HG03558 (cell line): ENCODE measurements around the gene SLIT3.

Source experiments
- ATAC-seq: cut with Tn5 transposase; IDR thresholded peaks from one replicate; pipeline ENCODE4 v1.9.1; 2021; ENCODE audit warnings: moderate number of reproducible peaks; ENCODE audit not compliant: unreplicated experiment; ENCODE audit errors: extremely low read depth

SLIT3 gene

DNA sequence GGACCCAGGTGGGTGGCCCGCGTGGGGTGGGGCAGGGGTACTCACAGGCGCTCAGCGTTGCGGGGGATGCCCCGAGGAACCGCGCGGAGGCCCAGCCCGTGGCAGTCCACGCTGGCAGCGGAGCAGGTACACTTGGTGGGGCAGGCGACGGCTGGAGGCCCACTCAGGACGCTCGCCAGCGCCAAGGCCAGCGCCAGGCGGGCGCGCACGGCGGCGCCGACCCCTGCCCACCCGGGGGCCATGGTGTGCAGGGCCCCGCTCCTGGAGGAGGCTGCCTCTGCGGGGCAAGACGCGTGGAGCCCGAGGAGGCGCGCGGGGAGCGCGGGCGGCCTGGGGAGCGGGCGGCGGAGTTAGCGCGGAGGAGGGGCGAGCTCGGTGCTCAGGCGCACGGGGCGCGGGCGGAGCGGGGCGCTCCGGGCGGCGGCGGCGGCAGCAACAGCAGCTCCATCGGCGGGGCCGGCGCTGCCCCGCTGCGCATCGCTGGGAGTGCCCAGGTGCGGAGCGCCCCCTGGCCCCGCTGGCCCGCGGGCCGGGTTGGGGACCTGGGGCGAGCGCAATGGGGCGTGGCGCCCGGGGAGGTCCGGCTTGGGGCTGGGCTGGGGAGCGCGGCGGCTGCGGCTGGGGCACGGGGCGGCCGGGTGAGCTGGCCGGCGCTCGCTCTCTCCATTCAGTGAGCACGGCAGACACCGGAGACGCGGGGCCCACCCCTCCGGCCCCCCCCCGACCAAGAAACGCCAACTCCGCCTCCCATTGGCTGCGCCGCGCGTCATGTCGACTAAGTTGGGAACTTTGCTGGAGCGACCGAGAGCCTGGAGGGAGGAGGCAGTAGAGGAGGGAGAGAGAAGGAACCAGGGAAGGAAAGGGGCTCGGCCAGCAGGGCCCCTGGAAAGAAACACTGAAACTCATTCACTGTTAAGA is at the start of gene SLIT3:
Gene SLIT3, minus strand, starts transcription at position 672 of the 918 bp plus-strand sequence. Its CDS starts 430 bp downstream, at position 242.
- no peak for ATAC-seq

DNA sequence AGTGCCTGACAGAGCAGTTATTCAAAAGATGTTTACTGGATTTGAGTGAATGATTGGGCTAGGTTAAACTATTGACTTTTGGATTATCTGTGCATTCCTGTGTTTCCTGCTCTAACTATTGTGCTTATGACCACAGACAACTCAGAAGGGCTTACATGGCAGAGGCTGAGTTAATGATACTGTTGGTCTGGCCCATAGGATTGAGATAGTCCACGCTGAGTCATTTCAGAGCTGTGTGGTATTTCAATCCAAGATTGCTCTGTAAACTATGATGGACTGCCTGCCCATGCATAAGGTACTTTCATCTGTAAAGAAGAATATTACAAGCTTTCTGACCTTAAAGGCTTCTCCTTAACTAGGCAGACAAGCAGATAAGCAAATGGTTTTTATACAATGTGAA is 49.1 kb upstream of the SLIT3 start:
- no peak for ATAC-seq

DNA sequence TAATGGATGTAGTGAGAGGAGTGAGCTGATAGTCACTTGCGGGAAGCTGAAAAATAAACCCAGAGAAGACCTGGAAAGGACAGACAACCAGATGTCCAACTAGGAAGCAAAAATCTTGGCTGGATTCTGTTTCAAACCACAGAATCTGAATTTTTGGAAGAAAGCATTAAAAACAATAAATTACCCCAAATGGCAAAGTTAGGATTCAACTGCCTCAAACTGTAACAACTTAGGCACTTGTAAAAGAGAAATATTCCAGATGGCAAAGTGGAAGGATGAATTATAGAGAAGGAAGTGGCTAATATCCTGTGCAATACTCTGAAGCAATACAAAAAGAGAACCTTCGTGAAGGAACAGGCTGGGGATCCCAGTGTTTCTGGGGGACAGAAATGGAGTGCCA is 46.8 kb upstream of the SLIT3 start:
- ATAC-seq: no peak

DNA sequence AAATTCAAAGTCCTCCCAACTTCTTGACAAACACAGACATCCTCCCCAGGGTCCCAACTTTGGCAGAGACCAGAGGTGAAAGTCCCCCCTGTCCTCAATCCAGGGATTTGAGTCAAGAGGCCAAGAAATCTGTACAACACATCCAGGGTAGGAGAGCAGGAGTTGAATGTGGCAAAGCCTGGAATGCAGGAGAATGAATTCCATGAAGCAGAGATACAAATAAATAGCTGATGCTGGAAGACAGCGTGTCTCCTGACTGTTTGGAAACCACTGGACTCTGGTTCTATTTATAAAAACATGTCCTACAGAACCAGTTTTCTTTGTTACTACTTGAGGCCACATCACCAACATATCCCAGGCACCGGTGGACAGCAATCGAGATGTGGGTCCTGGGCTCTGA is 43.7 kb upstream of the SLIT3 start:
- ATAC-seq: no peak

DNA sequence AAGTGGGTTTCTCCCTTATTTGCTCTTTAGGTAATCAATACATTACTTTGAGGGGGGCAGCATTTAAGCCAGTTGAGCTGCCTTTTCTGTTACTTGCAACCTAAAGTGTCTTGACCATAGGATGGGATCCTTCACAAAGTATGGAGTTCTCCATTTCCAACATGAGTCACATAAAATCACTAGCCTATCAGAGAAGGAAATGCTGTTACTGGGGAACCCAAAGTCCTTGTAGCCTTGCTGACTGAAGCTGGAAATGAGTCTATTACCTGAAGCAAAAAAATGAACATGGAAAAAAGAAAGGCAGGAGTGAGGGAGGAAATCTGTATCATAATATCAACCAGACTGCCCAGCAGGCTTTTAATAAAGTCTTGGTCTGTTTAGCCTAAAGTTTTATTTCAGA is 42.8 kb upstream of the SLIT3 start:
- ATAC-seq: no peak

DNA sequence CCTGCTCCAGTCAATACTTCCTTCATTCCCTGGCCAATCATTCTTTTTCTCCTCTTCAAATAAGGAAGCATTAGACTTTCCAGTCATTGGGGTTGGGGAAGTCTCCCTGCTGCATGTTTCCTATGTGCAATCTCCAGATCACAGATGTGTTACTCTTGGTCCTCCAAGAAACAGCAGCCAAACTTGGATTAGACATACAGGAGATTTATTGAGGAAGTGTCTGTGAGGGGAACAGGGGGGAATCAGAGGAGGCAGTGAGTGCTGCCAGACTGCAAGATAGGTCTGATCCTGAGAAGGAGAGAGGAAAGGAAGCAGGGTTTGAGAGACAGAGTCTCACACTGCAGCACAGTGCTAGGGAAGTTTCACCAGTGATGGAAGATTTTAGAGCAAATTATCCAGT is 40.6 kb upstream of the SLIT3 start:
- ATAC-seq: no peak

DNA sequence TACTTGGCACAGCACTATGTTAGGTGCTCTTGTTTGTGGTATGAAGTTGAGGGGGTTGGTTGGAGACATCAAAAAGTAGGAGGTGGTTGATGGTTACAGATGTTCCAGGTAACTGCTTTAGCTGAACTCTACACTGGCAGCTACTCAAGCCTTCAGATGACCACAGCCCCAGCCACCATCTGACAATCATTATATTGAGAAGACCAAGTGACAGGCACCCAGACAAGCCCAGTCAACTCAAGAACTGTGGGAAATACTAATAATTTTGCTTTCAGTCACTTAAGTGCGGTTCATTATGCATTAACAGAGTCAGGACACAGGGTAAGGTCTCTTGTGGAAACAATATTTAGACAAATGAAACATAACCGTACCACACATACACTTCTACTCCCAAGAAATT is 38.9 kb upstream of the SLIT3 start:
- peak; percentile 57 for ATAC-seq

DNA sequence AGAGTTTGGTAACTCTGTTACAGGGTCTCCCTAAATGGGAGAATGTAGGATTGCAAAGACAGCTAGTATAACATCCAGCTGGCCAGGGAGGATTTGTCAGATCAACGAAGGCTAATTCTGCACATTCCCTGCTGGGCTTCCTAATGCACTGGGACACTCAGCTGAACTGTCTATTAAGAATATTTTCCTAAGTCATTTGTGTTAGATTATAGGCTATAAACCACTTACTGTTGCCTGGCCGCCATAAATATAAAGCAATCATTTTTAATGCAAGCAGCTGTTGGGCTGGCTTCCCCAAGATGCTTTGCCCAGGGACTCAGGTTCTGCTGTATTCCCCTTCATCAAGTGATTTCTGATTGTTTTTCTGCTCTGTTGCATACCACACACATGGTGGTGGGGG is 35.3 kb upstream of the SLIT3 start:
- no peak for ATAC-seq

DNA sequence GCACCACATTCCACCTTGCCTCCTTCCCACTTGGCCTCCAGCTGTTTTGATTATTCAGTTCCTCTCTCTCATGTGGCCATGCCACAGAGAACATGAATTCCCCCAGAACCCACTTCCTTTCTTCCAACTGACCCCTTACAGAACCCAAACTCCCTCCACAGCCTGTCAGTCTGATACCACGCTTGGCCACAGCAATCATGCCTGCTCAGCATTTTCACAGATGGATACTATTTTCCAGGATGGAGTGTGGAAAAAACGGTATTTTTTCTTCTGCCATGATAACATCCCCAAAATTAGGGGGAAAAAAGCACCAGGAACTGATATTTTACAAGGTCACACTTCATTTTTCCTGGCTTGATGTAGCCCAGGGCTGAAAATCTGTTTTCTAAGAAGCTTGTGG is 34.9 kb upstream of the SLIT3 start:
- ATAC-seq: no peak

DNA sequence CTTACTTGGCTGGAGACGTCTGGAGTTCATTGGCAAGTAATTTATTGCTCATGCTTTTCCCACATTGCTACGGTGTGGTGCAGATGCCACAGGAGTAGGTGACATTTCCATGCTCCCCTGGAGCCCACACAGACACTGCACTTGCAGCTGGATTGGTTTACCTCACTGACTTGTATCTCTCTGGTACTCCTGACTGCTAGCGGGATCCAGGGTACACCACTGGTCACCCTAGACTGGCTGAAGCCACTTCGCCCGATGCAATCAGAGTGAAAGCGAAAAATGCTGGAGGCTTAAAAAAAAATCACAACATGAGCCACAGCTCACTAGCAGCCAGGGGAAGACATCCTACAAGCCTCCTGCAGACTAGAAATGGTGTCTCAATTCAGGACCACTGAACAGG is 32.6 kb upstream of the SLIT3 start:
- ATAC-seq: no peak

DNA sequence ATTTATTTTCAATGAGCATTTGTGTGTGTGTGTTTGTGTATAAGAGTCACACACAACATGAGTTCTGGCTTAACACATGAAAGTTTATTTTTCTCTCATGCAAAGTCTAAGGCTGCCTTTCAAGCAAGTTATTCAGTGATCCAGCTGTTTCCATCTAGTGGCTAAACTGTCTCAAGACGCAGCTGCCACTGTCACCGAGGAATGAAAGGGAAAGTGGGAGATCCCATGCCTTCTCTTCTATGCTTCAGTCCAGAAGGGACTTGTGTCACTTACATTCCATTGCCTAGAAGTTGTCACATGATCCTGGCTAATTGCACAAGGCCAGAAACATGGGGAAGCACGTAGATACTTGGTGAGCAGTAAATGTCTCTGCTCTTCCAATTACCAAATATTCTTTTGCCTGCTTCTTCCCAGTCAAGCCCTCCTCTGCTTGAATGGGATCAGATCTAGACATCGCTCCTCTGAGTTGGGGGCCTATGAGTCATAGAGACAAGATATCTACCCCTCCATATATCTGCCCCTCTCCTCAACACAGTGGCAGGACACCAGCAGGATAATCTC is 30.4 kb upstream of the SLIT3 start:
- no peak for ATAC-seq

DNA sequence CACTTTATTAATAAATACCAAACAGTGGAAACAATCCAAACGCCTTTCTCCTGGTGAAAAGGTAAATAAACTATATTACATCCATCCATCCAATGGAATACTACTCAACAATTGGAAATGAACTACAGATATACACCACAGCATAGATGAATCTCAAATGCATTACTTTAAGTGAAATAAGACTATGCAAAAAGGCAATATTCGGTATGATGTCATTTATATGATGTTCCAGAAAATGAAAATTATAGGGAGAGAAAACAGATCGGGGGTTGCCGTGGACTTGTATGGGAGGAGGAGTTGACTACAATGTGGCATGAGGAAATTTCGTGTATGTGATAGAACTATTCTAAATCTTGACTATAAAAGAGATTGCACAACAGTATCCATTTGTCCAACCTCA is 27.5 kb upstream of the SLIT3 start:
- ATAC-seq: no peak

DNA sequence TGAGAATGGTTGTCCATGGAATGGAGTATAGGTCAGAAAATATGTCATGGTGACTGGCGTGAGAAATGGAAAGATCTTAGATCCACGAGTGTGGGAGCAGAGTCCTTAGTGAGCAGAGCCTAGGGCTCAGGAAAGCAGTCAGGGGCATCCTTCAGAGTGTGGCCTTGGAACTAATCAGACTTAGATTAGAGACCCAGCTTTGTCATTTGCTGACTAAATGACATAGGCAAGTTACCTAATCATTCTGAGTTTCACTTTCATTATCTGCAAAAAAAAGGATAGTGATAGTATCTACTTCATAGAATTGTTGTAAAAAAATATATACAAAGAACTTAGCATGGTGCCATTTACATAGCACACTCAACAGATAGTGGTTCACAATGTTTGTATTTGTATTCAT is 24.3 kb upstream of the SLIT3 start:
- no peak for ATAC-seq

DNA sequence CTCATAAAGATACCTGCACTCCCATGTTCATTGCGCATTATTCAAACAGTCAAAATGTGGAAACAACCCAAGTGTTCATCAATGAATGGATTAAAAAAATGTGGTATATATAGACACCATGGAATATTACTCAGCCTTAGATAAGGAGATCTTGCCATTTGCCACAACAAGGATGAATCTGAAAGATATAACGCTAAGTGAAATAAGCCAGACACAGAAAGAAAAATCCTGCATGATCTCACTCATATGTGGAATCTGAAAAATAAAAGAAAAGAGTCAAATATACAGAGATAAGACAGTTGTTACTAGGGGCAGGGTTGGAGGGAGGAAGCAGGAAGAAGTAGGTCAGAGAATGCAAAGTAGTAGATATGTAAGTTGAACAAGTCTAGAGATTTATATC is 17.6 kb upstream of the SLIT3 start:
- no peak for ATAC-seq

DNA sequence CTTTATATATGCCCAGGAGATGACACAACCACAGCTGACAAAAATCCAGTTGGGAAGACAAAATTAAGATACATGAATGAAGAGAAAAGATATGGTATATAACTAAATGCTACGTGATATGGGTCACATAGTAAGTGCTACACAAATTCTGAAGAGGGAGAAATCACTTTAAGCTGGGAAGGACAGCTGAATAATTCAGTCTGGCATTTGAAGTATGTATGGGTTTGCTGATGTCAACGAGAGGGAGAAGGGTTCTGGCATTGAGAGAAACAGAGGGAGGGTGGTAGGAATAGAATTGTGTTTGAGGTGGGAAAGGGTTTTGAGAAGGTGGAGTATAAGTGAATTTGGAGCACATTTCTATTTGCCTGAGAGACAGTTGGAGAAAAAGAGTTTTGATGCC is 6.7 kb upstream of the SLIT3 start:
- ATAC-seq: no peak

DNA sequence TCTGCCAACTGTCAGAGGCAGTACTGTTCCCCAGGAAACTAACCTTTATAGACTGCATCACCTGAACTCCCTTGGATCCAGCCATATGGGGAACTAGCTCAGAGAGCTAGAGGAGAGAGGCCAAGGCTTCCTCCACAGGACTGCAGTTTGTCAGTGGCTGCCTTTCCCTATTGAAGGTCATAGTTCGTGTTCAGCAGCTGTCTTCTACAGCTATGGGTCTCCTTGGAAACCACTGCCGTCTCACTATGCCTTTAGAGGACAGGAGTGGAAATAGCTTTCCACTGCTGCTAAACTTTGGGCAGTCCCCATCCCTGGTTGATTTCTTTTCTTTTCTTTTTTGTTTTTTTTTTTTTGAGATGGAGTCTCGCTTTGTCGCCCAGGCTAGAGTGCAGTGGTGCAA is 4.4 kb upstream of the SLIT3 start:
- no peak for ATAC-seq

DNA sequence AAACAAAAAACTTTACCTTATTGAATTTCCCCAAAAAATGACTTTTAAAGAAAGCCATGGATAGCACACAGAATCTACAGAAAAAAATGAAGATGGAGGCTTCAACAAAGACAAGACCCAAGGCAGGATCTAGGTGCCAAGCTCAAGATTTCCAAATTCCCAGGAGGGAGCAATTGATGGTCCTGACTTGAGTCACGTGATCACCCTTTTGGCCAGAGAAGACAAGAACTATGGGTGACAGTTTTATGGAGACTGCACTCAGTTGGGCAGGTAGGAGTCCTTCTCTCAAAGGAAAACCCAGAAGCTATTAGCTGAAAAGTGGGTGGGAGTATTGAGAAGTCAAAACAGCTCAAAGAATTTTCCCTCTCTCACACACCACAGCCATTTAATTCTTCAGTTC is 3.2 kb upstream of the SLIT3 start:
- ATAC-seq: no peak

DNA sequence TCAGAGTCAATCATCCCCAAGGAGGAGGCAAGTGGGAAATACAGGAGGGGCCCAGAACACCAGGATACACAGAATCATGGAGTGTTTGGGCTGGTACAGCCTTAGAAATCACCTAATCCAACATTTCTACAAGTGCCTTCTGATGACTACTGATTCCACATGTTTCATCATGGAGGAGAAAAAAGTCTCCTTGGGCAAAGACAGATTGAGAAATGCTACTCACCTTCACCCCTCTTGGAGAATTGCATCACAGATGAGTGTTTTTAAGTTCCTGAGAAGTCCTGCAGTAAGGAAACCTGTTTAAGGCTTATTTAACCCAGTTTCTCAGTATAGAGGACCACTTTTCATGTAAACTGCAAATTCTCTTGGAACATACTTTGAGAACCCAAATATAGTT is 2.2 kb upstream of the SLIT3 start:
- ATAC-seq: no peak

DNA sequence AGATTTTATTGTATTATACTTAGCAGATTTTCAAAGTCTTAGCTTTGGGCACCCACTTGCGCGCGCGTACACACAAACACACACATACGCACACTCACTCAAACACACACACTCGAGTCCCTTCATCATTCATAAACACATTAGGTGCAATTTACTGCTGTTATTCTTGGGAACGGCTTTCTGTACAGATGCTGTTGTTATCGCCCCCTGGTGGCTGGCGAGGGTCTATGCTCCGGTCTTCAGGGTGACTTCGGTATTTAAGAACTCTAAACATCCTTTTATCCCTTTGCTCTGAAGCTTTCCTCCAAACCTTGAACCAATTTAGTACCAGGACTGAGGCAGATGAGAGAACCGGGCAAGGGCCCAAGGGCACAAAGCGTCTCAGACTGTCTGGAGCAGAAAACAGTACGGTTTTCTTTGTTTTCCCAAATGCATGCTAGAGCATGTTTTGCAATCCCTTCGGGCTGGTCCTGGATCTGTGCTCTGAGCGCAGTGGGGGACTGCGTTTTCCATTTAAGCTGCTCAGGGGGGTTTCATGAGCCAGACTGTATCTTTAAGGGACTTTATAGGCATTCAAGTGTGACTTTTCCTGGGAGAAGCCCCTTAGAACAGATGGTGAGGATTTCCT is 1.7 kb upstream of the SLIT3 start:
- no peak for ATAC-seq

DNA sequence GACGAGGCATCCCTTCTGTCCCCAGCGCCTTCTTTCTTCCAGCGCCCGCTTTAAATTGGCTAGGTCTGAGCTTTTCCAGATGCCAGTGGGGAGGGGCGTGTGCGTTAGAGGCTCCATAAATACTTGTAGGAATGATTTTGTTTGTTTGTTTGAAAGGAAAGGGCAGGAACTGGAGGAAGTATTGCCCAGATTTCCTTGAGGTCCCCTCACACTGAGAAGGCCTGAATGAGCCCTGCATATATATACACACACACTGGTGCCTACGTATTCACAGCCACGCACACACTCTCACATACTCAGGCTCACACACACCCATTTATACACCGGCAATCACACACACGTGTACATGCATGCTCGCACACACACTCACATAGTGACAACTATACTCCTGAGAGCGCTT is 1.0 kb upstream of the SLIT3 start:
- ATAC-seq: no peak

DNA sequence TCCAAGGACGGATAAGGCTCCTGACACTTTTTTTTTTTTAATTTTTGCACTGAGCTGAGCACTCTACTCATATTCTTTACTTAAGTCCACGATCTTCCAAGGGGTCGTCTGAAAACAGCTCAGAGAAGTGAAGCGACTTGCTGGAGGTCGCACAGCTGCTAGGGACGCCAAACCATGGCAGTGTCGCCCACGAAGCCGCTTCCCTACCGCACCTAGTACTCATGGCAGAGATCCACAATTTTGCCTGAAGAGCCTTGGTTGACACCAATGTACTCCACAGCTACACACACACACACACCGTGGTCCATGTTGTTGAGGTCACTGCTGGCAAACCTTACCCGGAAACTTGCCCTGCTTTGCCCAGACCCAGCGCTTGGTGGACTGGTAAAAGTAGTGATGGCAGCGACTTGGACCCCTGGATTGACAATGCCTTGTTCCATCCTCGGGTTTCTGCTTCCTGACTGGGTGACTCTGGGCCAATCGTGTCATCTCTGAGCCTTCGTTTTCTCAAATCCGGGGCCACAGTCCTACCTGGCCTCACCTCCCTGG is 521 bp upstream of the SLIT3 start:
- no peak for ATAC-seq
